Retinal pigment epithelial cell (primary cell): ENCODE measurements around the gene TBC1D14.

Experiments
- DNase-seq: peaks from one replicate; pipeline ENCODE4 v3.0.0-alpha.2; 2010; ENCODE audit warnings: low read depth
- H3K4me3 ChIP-seq: 2 replicates; pipeline ENCODE4 v1.5.1; 2011; ENCODE audit warnings: mild to moderate bottlenecking, low read length, control low read depth, moderate library complexity
- TF ChIP-seq, protein P1 (sequence below): conservative IDR thresholded peaks from 2 replicates; pipeline ENCODE4 v1.5.1; 2011; ENCODE audit warnings: low read depth, low read length, control low read depth, inconsistent platforms

Gene TBC1D14

DNA sequence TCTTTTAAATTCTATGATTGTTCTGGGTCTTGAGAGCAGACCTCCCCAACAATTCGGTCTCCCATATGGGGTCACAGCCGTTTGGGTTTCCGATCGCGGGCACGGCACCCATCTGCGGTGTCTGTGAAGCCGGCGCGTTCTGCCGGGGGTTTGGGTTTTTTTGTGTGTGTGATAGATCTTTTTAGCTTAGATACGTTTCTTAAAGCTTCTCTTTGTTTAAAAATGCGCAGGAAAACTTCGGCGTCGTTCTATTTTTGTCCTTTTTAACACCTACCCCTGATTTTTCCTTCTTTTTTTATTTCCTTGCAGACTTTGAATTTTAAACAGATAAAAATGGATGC, 34.2 kb downstream of the TBC1D14 start:
- H3K4me3 ChIP-seq = no peak overlapping the region
- TF ChIP-seq, protein P1, sequence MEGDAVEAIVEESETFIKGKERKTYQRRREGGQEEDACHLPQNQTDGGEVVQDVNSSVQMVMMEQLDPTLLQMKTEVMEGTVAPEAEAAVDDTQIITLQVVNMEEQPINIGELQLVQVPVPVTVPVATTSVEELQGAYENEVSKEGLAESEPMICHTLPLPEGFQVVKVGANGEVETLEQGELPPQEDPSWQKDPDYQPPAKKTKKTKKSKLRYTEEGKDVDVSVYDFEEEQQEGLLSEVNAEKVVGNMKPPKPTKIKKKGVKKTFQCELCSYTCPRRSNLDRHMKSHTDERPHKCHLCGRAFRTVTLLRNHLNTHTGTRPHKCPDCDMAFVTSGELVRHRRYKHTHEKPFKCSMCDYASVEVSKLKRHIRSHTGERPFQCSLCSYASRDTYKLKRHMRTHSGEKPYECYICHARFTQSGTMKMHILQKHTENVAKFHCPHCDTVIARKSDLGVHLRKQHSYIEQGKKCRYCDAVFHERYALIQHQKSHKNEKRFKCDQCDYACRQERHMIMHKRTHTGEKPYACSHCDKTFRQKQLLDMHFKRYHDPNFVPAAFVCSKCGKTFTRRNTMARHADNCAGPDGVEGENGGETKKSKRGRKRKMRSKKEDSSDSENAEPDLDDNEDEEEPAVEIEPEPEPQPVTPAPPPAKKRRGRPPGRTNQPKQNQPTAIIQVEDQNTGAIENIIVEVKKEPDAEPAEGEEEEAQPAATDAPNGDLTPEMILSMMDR = no peak
- no peak for DNase-seq

GRCh38 chr4:6944301-6945051, 34.9 kb downstream of the TBC1D14 start:
- no peak for DNase-seq
- no peak overlapping the region for H3K4me3 ChIP-seq
- TF ChIP-seq, protein P1 = no peak

DNA sequence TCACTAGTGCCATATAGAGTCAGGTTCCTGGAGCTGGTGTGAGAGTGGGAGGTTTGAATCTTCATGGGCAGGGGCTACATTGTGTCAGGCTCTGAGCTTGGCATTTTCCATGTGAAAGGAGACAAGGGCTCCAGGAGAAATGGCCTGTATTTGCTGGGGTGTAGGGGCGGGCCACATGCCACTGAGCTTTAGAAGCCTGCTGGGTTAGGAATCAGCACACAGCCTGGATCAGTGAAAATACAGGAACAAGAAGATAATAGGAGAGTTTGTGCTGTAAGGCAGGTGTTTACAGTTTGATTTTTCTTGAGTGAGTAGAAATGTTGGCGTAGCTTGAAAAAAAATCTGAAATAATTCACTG, 35.4 kb downstream of the TBC1D14 start:
- DNase-seq = no peak
- no peak overlapping the region for H3K4me3 ChIP-seq
- TF ChIP-seq, protein P1 = no peak

GRCh38 chr4:6946497-6946896, 36.9 kb downstream of the TBC1D14 start:
- DNase-seq = no peak
- TF ChIP-seq, protein P1 = no peak
- H3K4me3 ChIP-seq = no peak overlapping the region

DNA sequence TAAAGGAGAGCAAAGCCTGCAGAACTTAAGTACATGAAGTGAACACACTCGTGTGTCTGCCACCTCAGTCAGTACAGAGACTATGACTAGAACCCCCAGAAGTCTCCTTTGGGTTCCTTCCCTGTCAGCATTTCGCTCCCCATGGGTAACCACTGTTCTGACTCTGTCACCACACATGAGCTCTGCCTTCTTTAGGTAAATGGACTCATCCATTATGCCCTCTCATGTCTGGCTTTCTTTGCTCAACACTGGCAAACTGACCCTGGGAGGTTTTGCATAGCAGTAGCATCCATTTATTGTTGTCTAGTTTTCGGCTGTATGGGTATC, 38.5 kb downstream of the TBC1D14 start:
- no peak for DNase-seq
- no peak overlapping the region for H3K4me3 ChIP-seq
- TF ChIP-seq, protein P1 = no peak

DNA sequence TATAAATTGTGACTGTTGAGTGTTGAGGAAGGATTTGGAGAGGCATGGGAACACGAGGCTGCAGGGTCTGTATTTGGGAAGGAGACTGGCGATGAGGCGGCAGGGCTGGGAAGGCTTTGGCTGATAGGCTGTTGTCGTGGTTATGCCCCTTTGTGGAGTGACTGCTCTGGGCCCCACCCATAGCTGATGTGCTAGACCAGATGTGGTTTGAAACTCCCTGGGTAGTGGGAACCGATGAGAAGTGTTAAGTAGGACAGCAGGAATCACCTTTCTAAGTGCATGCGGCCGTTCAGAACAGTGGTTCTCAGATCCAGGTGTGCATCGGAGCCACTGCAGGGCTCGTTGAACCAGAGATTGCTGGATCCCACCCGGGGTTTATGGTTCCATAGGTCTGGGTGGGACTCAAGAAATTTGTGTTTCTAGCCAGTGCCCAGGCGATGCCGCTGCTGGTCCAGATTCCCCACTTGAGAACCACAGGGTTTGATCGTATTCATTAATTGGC, 42.3 kb downstream of the TBC1D14 start:
- TF ChIP-seq, protein P1 = no peak
- no peak for DNase-seq
- H3K4me3 ChIP-seq = no peak overlapping the region

DNA sequence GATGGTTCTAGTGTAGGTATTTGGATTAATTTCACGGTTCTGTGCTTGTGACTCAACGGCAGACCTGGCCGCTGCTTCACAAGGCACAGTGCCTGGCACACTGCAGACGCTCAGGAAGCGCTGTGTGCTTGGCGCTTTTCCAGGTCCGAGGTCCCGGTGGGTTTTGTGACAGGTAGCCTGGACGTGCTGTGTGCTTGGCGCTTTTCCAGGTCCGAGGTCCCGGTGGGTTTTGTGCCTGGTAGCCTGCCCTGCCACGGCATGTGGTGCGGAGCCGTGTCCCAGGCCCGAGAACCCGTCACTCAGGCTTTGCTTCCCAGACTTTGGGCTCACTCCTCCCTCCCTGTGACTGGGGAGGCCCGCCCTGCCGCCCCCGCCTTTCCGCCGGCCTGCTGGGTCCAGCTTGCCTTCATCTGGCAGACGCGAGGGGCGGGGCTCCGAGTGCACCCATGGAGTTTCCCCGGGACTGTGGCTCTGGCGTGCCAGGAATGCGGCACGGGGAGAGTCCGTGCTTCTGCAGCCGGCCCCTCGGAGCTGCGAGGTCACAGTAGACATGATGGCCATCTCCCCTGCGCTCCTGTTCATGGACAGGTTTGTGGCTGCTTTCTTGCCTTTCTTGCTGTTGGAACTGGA, 44.2 kb downstream of the TBC1D14 start:
- TF ChIP-seq, protein P1 = no peak
- peak; percentile 34 for DNase-seq
- H3K4me3 ChIP-seq = no peak overlapping the region
